PC-3 (cell line): ENCODE data around the gene WDR46. TPM values are rescaled to one million over a fixed set of nuclear protein-coding genes. Genes with fewer than 3 reads are reported as not detected.

ENCODE experiments used
- ATAC-seq: fragments of 200-7000 bp; cut with Tn5 transposase; 2 replicates; pipeline ENCODE4 v1.9.1; 2020; ENCODE audit warnings: mild to moderate bottlenecking, moderate library complexity
- BruUV-seq: library from RNA; stranded (reverse); fragments of 400-500 nt; replicated peaks from 2 replicates; lab custom pipeline; 2021; lab: Mats Ljungman, UMichigan
- CTCF ChIA-PET: fragments of 300-600 bp; sonication (Branson Sonifier 250); formaldehyde crosslinking; loops from one replicate; lab custom pipeline; 2022; ENCODE audit warnings: antibody characterized with exemption; lab: Charles Lee
- POLR2A ChIA-PET: fragments of 300-600 bp; sonication (Branson Sonifier 250); formaldehyde crosslinking; loops from one replicate; lab custom pipeline; 2022; ENCODE audit warnings: antibody characterized with exemption; ENCODE audit not compliant: unreplicated experiment; lab: Charles Lee
- DNase-seq: peaks from one replicate; pipeline ENCODE4 v3.0.0-alpha.2; 2015
- H2AFZ ChIP-seq: fragments of 300-600 bp; sonication (generic); 2 replicates; pipeline ENCODE4 v1.6.0; 2016; ENCODE audit warnings: antibody characterized with exemption, low read length
- H3F3A ChIP-seq: fragments of 300-600 bp; sonication (generic); one replicate; pipeline ENCODE4 v1.6.0; 2017; ENCODE audit warnings: antibody characterized with exemption, low read length, control low read depth, mild to moderate bottlenecking; ENCODE audit not compliant: unreplicated experiment
- H3K27ac ChIP-seq: fragments of 300-600 bp; sonication (generic); 2 replicates; pipeline ENCODE4 v1.5.1; 2016; ENCODE audit warnings: mild to moderate bottlenecking, low read length
- H3K27me3 ChIP-seq: fragments of 300-600 bp; sonication (generic); 2 replicates; pipeline ENCODE4 v1.6.1; 2016; ENCODE audit warnings: low read length, mixed read lengths
- H3K36me3 ChIP-seq: fragments of 300-600 bp; sonication (generic); 2 replicates; pipeline ENCODE4 v1.6.1; 2016; ENCODE audit warnings: low read depth, mixed run types, low read length, mixed read lengths
- H3K4me1 ChIP-seq: fragments of 300-600 bp; sonication (generic); 2 replicates; pipeline ENCODE4 v1.5.1; 2016; ENCODE audit warnings: low read length; ENCODE audit not compliant: insufficient read depth
- H3K4me2 ChIP-seq: fragments of 300-600 bp; sonication (generic); 2 replicates; pipeline ENCODE4 v1.6.0; 2016; ENCODE audit warnings: low read length
- H3K4me3 ChIP-seq: fragments of 300-600 bp; sonication (generic); 2 replicates; pipeline ENCODE4 v1.5.1; 2016; ENCODE audit warnings: mild to moderate bottlenecking, low read length, mixed read lengths
- H3K79me2 ChIP-seq: fragments of 300-600 bp; sonication (generic); 2 replicates; pipeline ENCODE4 v1.6.1; 2017; ENCODE audit warnings: low read length, mixed read lengths
- H3K9ac ChIP-seq: fragments of 300-600 bp; sonication (generic); 2 replicates; pipeline ENCODE4 v1.6.0; 2016; ENCODE audit warnings: mild to moderate bottlenecking, low read length
- H3K9me2 ChIP-seq: fragments of 300-600 bp; sonication (generic); replicated peaks from 2 replicates; pipeline ENCODE4 v1.6.1; 2016; ENCODE audit warnings: mixed run types, low read length, mixed read lengths
- H3K9me3 ChIP-seq: fragments of 300-600 bp; sonication (generic); 2 replicates; pipeline ENCODE4 v1.6.1; 2016; ENCODE audit warnings: low read length, mixed read lengths
- H4K20me1 ChIP-seq: fragments of 300-600 bp; sonication (generic); 2 replicates; pipeline ENCODE4 v1.6.1; 2016; ENCODE audit warnings: low read length, mixed read lengths
- EZH2 ChIP-seq: fragments of 300-600 bp; sonication (generic); IDR thresholded peaks from one replicate; pipeline ENCODE4 v1.6.1; 2017; ENCODE audit warnings: antibody characterized with exemption, mild to moderate bottlenecking, low read length; ENCODE audit not compliant: unreplicated experiment
- EZH2phosphoT487 ChIP-seq: fragments of 300-600 bp; sonication (generic); IDR thresholded peaks from 2 replicates; pipeline ENCODE4 v1.6.1; 2018; ENCODE audit warnings: mild to moderate bottlenecking, antibody characterized with exemption, low read length, borderline replicate concordance
- intact Hi-C: fragments of 100-400 bp; cut with micrococcal nuclease; formaldehyde crosslinking; loops from 2 replicates; pipeline ENCODE4 v1.9.0; 2023
- total RNA-seq: library from RNA; depleted of rRNA; stranded (reverse); fragments of >200 nt; gene quantifications from 2 replicates; pipeline ENCODE4 v1.2.3, GENCODE V29; 2014
- TF ChIP-seq, protein P1 (sequence below): fragments of 300-600 bp; sonication (generic); conservative IDR thresholded peaks from 2 replicates; pipeline ENCODE4 v1.5.1; 2017; ENCODE audit warnings: antibody characterized with exemption, low read depth, mild to moderate bottlenecking, low read length

WDR46 gene
- total RNA-seq, 1 experiment from 2014 or later = 104 TPM

GRCh38 chr6:33298773-33299236 lies 9.8 kb upstream of the WDR46 start, which contains the start of gene RGL2:
RGL2 (minus strand) TSS chr6:33298942; CDS start chr6:33298610, 332 bp downstream.
- DNase-seq = peak; percentile 47
- Histone ChIP-seq H3K9me3 (no peaks in the 10 kb centered on the region), H3K27me3 (no peaks in the 10 kb centered on the region), H3K4me2 (peak within 1 kb of the TSS; percentile 100), H2AFZ (peak within 1 kb of the TSS; percentile 88), H3K4me1 (peaks cover 15% of the 10 kb centered on the region), H3K36me3 (peaks cover 3% of the 10 kb centered on the region; the same call in 1 of the 2 replicates), H3K79me2 (peaks cover 20% of the 10 kb centered on the region), H4K20me1 (no peaks in the 10 kb centered on the region), H3K9me2 (no peaks in the 10 kb centered on the region), H3K4me3 (peak within 1 kb of the TSS; percentile 78), H3F3A (peaks cover 3% of the 10 kb centered on the region), H3K9ac (peak within 1 kb of the TSS; percentile 80), H3K27ac (peak within 1 kb of the TSS; percentile 92)
- ChIA-PET CTCF (no interaction called here), POLR2A (interaction anchor here (1.1 kb wide), 1 partner anchor 19 kb away, joined by 16 read pairs; the partner anchor contains the start of gene ZBTB22)
- ATAC-seq = peak; percentile 32
- TF ChIP-seq, protein P1, sequence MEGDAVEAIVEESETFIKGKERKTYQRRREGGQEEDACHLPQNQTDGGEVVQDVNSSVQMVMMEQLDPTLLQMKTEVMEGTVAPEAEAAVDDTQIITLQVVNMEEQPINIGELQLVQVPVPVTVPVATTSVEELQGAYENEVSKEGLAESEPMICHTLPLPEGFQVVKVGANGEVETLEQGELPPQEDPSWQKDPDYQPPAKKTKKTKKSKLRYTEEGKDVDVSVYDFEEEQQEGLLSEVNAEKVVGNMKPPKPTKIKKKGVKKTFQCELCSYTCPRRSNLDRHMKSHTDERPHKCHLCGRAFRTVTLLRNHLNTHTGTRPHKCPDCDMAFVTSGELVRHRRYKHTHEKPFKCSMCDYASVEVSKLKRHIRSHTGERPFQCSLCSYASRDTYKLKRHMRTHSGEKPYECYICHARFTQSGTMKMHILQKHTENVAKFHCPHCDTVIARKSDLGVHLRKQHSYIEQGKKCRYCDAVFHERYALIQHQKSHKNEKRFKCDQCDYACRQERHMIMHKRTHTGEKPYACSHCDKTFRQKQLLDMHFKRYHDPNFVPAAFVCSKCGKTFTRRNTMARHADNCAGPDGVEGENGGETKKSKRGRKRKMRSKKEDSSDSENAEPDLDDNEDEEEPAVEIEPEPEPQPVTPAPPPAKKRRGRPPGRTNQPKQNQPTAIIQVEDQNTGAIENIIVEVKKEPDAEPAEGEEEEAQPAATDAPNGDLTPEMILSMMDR = no peak
- intact Hi-C loops = loop anchor here (1.0 to 5.0 kb wide), 4 partner anchors 10 to 108 kb away; partner anchors contain the start of genes PFDN6 and WDR46
- no TSS peak for BruUV-seq

DNA sequence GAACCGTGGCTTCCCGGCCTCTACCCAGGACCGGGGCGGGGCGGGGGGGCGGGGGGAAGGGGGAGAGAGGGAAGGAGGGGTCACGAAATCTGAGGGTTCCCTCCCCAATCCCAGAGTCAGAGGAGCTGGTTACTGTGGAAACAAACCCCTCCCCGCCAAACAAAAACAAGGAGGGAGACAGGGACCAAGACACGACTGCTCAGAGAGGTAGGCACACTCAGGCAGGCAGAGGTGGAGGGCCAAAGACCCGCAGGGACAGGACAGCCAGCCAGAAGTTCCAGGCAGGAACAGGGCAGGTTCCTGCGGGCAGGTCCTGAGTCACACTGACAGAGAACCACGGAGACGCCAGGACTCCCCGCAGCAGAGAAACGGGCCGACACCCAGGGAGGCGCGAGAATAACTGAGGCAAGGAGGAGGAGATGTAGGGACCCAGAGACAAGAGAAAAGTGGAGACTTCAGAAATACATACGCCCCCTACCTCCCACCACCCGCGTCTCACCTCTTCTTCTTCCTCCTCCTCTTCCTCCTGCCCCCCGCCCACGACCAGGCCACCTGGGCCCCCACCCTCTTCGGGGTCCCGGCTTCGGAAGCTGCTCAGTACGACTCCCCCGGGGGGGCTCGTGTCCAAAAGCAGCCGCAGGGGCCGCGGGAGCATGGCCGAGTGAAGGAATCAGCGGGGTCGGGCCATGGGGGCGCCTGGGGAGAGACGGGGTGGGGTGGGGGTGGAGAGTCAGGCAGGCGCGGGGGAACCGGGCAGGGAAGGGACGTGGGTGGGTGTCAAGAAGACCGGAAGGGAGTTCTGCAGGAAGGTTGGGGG lies 9.1 kb upstream of the WDR46 start:
- H3K4me3 ChIP-seq = peak overlapping the region; percentile 78
- POLR2A ChIA-PET = interaction anchor here (0.6 kb wide), 3 partner anchors 381 to 1521 kb away, joined by 3 to 4 read pairs (median 4); partner anchors contain the start of gene VWA7
- H3K4me2 ChIP-seq = peak overlapping the region; percentile 100
- no peaks in the 10 kb centered on the region for H3K9me3 ChIP-seq
- H3K79me2 ChIP-seq = peaks cover 20% of the 10 kb centered on the region
- no peaks in the 10 kb centered on the region for H3K9me2 ChIP-seq
- H3K36me3 ChIP-seq = no peaks in the 10 kb centered on the region
- ATAC-seq = peak; percentile 54
- peak overlapping the region; percentile 88 for H2AFZ ChIP-seq
- no peaks in the 10 kb centered on the region for H4K20me1 ChIP-seq
- no TSS peak for BruUV-seq
- TF ChIP-seq EZH2 (no peak), EZH2phosphoT487 (no peak)
- TF ChIP-seq, protein P1 = no peak
- DNase-seq = peak; percentile 88
- intact Hi-C loops = loop anchor here (2.0 to 5.0 kb wide), 3 partner anchors 15 to 109 kb away; no protein-coding TSS in a partner anchor
- H3K4me1 ChIP-seq = peaks cover 15% of the 10 kb centered on the region
- no peaks in the 10 kb centered on the region for H3K27me3 ChIP-seq
- peak overlapping the region; percentile 92 for H3K27ac ChIP-seq
- peaks cover 3% of the 10 kb centered on the region for H3F3A ChIP-seq
- H3K9ac ChIP-seq = peak overlapping the region; percentile 80
- CTCF ChIA-PET = no interaction called here
